ENCODE data around the gene ACYP2.

Gene ACYP2

DNA sequence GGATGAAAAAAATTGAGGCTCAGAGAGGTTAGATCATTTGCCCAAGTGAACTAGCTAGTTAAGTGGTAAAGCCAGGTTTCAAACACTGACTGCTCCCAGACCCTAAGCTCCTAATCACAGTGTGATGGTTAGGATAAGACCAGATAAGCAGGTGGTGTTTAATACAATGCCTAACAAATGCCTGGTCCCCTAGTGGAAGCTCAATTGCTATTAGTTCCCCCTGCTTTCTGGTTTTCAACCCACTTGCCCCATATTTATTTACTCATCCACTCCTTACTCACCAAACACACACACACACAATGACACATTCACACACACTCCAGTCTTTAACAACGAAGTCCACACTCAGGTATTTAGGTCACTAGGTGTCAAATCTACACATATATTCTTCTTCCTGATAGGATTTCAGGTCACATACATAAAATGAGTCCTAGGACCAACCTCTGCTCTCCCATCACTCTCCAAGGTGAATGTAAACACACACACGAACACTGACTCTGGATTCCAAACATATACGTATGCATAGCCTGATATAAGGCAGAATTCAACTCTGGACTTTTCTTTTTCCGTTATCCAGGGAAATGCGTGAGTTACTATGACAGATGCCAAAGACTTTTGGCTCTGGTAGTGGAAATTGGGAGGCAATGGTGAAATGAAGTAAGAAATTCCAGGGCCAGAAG is 214.2 kb downstream of the ACYP2 start:
- TF ChIP-seq GATA2 (IDR thresholded peaks at IDR 0.05; ENCODE audit: low read depth, low read length) (0 out of 2 replicates have a peak, but pooled peaks have one; percentile 19), GATA3 (IDR thresholded peaks at IDR 0.05; ENCODE audit: low read depth, low read length) (no peak)

DNA sequence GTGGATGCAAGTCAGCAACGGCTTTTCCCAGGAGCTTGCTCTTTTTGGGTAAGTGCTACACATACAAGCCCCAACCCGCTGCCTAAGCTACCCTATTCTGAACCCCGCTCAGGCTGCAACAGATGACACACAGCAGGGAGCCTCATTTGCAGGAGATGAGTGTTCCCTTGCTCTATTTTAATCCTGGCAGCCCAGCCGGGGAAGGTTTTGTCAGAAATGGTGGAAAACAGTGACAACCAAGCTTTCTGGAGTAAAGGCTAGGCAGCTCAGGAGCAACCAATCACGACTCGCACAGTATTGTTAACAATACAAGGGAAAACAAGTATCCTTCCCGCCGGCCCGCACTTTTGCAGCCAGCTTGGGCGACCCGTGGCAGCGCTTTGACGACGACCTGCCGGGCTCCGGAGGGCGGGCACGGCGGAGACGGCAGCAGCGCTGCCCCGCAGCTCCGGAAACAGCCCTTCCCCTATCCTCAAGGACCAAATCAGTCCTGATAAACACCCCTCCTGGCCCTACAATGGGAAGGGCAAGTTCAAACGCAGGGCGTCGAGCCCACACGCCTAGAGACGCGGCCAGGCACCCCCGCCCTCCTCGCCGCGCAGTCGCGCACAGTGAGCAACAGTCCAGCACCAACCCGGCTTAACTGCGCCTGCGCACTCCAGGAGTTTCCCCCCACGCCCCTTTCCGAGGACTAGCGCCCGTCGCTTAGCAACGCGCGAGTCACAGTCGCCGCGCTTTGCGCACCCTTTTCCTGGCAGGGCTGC is 214.9 kb downstream of the ACYP2 start:
- TF ChIP-seq GATA2 (IDR thresholded peaks at IDR 0.05; ENCODE audit: low read depth, low read length) (no peak), GATA3 (IDR thresholded peaks at IDR 0.05; ENCODE audit: low read depth, low read length) (no peak)

DNA sequence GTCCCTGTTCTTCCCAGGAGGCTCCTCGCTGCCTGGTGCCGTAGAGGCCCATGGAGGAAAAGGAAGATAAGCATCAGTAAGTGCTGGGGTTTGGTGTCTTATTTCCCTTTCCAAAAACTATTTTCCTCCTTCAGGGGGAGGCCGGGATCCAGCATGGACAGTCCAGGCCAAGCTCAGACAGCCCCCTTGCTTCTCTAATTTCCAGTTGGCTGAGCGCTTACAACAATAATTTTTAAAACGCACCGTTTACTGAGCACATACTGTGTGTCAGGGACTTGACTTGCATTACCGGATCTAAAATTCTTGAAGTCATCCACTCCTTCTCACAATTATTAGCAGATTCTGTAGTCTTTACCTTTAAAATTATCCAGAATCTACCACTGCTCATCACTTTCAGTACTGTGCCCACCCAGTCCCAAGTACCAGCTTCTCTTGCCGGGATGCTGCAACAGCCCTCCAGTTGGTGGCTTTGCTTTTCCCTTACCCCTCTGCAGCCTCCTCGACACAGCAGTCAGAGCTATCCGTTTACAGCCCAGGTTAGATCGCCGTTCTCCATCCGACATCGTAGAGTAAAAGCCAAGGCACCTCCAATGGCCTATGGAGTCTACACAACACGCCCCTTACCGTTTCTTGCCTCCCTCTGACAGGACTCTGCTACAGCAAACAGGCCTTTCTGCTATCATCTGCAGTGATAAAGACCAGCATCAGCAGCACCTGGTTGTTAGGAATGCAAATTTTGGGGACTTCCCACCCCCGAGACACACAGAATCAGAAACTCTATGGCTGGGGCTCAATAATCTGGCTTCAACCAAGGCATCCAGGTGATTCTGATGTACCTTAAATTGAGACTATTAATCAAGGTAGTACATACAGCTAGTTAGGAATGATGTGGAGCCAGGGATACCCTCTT is 215.8 kb downstream of the ACYP2 start:
- no peak for TF ChIP-seq GATA3 (IDR thresholded peaks at IDR 0.05; ENCODE audit: low read depth, low read length)
- peak; percentile 80 for TF ChIP-seq GATA2 (IDR thresholded peaks at IDR 0.05; ENCODE audit: low read depth, low read length)

DNA sequence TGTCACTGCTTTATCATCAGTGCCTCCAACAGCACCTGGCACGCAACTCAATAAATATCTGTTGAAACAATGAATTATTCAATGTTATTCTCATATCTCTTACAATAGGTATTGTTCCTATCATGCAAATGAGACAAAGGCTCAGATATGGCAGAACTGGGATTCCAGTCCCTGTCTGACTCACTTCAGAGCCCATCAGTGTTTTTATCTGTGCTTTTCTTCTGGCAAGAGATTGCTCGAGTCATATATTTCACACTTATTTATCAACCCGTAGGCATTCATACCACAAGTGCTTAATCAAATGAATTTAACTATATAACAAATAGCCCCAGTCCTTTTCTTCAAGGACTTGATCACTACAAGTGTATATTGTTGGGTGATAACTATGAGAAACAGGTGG is 217.0 kb downstream of the ACYP2 start:
- TF ChIP-seq GATA2 (IDR thresholded peaks at IDR 0.05; ENCODE audit: low read depth, low read length) (no peak), GATA3 (IDR thresholded peaks at IDR 0.05; ENCODE audit: low read depth, low read length) (no peak)

DNA sequence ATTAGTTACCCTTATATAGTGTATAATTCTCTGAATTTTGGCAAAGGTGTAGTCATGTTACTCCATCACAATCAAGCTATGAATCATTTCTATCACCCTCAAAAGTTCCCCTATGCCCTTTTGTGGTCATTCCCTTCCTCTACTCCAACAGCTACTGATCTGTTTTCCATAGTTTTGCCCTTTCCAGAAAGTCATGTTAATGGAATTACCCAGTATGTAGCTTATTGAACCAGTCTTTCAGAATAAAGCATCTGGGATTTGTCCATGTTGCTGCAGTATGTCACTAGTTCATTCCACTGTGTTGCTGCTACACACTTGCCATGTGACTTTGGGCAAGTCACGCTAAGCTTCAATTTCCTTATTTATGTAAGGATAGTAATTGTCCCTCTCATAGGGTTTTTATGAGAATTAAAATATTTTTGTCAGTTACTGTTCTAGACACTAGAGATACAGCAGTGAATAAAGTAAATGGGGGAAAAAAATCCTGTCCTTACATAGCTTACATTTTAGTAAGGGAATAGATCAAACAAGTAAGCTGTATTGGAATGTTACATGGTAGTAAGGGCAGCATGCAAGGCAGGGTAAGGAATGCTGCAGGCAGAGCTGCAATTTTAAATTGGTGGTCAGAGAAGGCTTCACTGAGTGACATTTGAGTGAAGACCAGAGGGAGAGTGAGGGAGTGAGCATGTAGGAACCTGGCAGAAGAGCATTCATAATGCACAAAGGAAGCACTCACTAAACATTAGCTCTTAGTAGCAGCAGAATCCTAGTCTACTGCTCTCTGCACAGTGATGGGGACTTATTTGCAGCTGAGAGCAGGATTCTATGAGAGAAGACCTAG is 220.9 kb downstream of the ACYP2 start:
- no peak for TF ChIP-seq GATA2 (IDR thresholded peaks at IDR 0.05; ENCODE audit: low read depth, low read length)
- TF ChIP-seq GATA3 (IDR thresholded peaks at IDR 0.05; ENCODE audit: low read depth, low read length) = no peak

DNA sequence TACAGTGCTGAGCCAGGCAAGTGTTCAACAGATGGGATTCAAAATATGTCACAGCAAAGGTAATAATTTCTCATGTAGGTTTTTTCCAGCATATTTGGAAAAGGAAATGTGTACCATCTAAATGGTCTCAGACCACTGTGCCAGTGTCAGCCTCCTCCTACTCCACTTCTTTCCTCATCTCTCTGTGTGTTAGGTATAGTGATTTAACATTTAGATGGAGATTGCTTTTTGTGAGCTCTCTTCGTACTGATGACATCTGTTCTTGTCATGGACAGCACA is 221.5 kb downstream of the ACYP2 start:
- TF ChIP-seq GATA3 (IDR thresholded peaks at IDR 0.05; ENCODE audit: low read depth, low read length) (no peak), GATA2 (IDR thresholded peaks at IDR 0.05; ENCODE audit: low read depth, low read length) (no peak)

DNA sequence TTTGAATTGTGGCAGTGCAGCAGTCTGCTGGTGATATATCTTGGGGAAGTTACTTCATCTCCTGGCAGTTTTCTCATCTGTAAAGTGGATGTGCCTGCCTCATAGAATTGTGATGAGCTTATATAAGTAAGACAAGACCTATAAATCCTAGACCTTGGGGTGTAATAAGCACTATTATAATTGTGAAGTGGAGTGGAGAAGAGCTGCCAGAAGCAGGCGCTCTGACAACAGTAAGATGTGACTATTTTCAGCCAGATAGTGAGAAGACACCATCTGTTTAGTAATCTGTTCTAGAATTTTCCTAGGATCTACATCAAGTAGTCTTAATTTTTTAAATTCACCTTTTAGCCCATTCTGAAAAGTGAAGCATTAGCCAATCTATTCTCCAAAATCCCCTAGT is 226.2 kb downstream of the ACYP2 start:
- TF ChIP-seq GATA2 (IDR thresholded peaks at IDR 0.05; ENCODE audit: low read depth, low read length) (no peak), GATA3 (IDR thresholded peaks at IDR 0.05; ENCODE audit: low read depth, low read length) (no peak)

DNA sequence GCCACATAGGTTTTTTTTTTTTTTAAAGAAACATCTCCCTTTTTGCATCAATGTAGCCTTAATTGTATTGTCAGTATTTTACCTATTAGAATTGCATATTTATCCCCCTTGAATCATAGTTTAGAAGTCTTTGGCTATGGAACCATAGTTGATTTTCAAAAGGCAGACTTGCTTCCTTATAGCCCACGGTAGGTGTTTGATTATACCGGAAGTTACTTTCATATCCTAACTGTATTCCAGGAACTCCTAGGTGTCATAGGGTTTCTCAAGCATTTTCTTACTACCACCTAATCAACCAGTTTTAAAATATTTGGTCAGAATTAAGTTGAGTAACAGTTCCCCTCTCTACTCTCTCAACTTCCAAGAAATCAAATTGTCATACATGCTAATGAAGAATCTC is 227.2 kb downstream of the ACYP2 start:
- TF ChIP-seq GATA2 (IDR thresholded peaks at IDR 0.05; ENCODE audit: low read depth, low read length) = no peak
- no peak for TF ChIP-seq GATA3 (IDR thresholded peaks at IDR 0.05; ENCODE audit: low read depth, low read length)

DNA sequence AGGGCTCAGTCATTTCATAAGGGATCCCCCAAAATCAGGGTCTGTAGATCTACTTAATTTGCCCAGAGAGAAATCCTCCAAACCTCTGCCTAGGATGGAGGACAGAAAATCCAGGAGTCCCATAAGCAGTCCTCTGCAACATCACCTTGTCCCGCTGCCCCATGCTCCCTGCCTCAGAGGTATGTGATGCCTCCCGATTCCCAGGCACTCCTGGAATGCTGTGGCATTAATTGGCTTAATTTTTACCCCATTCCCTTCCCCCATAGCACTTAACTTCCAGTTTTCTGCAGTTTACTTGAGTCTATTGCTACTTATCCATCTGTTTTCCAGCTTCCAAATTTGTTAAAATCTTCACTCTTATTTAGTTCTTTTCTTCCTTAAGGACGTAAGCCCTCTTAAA is 232.2 kb downstream of the ACYP2 start:
- TF ChIP-seq GATA2 (IDR thresholded peaks at IDR 0.05; ENCODE audit: low read depth, low read length) (no peak), GATA3 (IDR thresholded peaks at IDR 0.05; ENCODE audit: low read depth, low read length) (no peak)

DNA sequence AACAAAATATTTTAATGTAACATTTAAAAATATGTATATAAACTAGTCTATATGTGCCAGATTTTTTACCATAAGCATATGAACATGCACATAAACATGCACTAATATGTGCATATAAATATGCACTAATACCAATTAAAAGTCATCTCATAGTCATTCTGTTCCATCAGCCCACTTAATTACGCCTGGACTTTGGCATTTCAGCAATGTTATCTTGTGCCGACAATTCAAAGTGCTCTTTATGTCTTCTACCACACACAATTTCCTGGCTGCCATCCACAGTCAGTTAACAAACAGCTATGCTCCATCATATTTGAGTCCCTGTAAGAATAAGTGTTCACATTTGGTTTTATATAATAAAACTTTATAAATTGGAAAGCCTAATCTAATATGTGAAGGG is 233.2 kb downstream of the ACYP2 start:
- TF ChIP-seq GATA2 (IDR thresholded peaks at IDR 0.05; ENCODE audit: low read depth, low read length) = no peak

DNA sequence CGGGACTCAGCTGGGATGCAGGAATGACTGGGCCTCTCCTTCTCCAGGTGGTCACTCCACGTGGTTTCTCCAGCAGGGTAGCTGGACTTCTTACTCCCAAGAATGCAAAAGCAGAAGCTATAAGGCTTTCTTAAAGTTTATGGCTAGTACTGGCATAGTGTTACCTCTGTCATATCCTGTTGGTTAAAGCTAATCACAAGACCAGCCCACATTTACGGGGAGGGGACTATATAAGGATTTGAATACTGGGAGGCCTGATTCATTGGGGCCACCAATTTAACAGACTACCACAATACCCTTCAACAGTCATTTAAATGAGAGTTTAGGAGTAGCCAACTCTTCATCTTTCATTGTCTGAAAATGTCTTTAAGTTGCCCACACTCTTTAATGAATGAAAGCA is 235.0 kb downstream of the ACYP2 start:
- TF ChIP-seq GATA2 (IDR thresholded peaks at IDR 0.05; ENCODE audit: low read depth, low read length) (no peak), GATA3 (IDR thresholded peaks at IDR 0.05; ENCODE audit: low read depth, low read length) (no peak)

DNA sequence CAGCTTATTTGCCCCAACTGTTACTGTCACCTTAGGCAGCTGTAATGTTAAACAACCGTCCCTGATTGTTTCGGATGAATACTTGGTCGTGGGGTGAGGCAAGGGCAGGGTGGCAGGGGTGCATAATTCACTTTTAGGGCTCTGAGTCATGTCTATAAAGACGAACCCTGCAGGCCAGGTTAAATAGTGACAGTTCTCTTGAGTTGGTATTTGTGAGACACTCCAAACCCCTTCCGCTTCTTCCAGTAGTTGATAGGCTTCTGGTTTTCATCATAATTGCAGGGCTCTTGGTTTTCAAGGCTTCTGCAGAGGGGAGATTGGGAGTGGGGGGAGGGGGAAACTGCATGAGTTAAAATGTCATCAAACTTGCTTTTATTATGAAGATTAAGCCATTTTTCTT is 237.8 kb downstream of the ACYP2 start:
- no peak for TF ChIP-seq GATA2 (IDR thresholded peaks at IDR 0.05; ENCODE audit: low read depth, low read length)
- no peak for TF ChIP-seq GATA3 (IDR thresholded peaks at IDR 0.05; ENCODE audit: low read depth, low read length)

All from SH-SY5Y (cell line).